T47D (cell line): ENCODE data around the gene OSBPL9.
A peak's percentile ranks its signal among the peaks of the same experiment; 100 is the strongest.

ENCODE experiments used
- DNase-seq, 2 experiments: peaks; one replicate each; pipeline versions ENCODE4 v3.0.0 to v3.0.0-alpha.2; 2011 to 2012; ENCODE audit warnings: low read depth in 1 of 2, low spot score in 1 of 2
- JUND ChIP-seq: IDR thresholded peaks from 2 replicates; pipeline ENCODE4 v1.6.1; 2012; ENCODE audit warnings: low read depth
- in situ Hi-C: cut with HindIII; loops from 2 replicates; pipeline ENCODE4 v1.10.0; 2016; ENCODE audit warnings: low sequenced_read_pairs, low pct_unique_long_range_greater_than_20kb

Gene OSBPL9

DNA sequence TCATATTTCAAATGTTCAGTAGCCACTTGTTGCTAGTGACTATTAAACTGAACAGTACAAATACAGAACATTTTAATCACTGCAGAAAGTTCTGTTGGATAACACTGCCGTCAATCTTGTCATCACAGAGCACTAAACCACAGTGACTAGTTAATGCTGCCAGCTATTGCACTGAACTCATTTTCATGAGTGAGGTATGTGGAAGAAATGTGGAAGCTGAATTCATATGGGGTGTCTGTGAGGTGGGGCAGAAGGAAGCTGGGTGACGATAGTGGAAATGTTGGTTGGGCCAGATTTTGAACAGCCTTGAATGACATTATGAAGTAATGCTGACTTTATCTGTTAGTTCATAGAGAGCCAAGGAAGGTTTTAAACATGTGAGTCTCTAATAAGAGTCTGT is 49.6 kb downstream of the OSBPL9 start:
- in situ Hi-C loops: no loop called here
- DNase-seq: no peak
- no peak for TF ChIP-seq JUND

DNA sequence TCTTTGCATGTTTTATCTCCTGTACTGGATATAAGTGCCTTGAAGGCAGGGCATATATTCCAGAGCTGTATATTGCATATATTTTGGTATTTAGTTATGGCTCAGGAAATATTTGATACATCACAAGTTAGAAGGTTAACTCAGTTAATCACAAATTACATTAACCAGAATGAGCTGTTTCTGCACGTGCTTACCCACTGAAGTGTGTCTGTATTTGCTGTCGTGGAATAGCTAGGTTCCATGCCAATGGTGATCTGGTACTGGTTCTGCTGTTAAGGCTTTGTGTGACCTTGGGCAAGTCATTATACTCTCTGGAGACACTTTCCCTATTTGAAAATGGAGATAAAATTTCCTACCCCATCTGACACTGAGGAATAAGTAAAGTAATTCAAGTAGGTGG is 50.7 kb downstream of the OSBPL9 start:
- no peak for TF ChIP-seq JUND
- DNase-seq: no peak
- in situ Hi-C loops: no loop called here

DNA sequence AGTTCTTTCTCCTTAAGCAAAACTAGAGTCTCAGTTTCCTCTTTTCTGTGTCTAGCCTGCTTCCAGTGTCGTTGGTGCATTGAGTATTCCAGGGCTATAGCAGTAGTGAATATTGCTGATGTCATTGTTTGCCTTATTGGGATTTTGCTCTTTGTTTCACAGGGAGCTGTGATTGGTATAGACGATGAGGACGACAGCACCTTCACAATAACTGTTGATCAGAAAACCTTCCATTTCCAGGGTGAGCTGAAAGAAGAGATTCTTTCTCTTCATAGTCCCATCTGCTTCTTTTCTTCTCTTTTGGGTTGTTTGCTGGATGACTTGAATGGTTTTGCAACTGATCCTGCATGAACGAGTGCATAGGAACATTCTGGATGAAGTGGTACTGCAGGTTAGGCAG is 52.4 kb downstream of the OSBPL9 start:
- no peak for TF ChIP-seq JUND
- DNase-seq: peak in 1 of 2 experiments; percentile 16
- in situ Hi-C loops: no loop called here

DNA sequence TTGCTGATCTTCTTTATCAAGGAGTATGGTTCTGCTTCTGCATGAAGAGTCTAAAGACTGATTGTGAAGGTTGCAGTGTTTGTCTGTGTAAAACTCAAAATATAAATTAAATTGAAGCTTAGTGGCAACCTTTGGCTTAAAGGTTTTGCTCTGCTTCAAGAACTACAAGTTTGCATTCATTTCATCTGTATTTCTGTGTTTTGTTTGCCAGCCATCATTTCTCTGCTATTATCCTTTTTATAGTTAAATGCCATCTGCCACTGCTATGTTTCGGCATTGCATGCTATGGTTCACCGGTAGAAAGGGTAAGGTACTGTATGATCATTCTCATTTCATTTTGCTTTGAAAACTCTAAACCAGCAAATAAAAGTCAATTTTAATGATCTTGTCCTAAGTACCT is 52.9 kb downstream of the OSBPL9 start:
- in situ Hi-C loops: no loop called here
- TF ChIP-seq JUND: no peak
- no peak for DNase-seq

DNA sequence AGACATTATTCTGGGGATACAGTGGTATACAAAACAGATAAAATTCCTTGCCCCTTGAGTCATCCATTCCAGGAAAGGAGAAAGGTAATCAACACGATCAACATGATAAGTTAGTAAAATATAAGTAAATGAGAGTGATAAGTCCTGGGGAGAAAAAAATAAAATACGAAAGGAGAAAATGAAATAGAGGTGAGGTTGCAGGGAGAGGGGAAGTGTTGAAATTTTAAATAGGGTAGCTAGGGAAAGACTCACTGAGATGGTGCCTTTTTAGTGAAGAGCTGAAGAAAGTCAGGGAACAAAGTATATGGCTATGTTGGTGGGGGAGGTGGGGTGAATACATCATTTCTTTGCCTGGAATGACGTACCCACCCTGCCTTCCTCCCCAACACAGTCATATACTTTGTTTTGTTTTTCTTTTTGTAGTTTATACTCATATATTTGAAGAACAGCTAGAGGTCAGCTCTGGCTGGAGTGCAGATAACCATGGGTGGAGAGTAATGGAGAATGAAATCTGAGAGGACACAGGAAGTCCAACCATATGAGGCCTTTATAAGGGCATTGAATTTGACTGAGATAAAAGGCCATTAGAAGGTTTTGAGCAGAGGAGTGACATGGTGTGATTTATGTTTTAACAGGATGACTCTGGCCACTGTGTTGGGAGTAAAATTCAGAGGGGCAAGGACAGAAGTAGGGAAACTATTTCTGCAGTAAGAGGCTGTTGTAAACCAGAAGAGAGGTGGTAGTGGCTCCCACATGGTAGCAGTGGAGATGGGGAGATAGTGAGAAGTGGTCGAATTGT is 54.8 kb downstream of the OSBPL9 start:
- no peak for TF ChIP-seq JUND
- in situ Hi-C loops: no loop called here
- DNase-seq: no peak

DNA sequence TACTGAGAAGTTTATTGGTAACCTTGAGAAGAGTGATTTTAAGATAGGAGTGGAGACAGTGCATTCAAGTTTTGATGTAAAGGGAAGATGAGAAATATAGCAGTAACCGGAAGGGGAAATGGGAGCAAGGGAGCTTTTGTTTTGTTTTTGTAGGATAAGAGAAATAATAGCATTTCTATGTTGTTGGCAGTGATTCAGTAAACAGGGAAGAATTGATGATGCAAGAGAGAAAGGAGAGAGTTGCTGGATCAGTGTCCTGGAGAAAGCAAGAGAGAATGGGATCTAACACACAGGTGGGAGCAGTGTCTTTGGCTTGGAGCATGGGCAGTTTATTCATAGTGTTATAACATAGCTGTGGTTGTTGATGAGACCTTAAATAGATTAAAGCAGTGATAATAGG is 56.4 kb downstream of the OSBPL9 start:
- no peak for DNase-seq
- TF ChIP-seq JUND: no peak
- in situ Hi-C loops: no loop called here

DNA sequence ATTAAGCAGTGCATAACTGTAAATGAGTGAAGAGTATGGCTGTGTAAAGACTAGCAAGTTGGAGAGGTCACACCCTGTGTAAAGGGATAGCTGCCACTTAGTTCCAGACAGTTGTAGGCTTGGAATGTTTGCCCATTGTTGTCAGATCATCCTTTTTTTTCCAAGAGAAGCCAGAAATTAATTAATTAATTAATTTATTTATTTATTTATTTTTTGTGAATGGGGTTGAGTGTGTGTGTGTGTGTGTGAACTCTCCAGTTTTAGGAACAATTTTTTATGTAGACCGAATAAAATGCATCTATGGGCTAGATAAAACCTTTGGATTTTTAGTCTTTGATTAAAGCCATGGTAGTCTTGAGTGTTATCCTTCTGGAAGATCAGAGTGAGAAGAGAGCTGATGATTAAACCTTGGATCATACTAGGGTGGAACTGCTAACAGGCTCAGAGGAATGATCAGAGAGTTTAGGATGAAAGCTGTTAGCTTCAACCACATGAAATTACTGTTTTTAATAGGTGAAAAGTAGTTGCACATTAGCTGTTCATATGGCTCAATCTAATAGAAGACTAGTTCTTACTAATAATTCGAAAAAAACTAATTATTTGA is 58.4 kb downstream of the OSBPL9 start:
- in situ Hi-C loops: no loop called here
- DNase-seq: no peak
- no peak for TF ChIP-seq JUND

DNA sequence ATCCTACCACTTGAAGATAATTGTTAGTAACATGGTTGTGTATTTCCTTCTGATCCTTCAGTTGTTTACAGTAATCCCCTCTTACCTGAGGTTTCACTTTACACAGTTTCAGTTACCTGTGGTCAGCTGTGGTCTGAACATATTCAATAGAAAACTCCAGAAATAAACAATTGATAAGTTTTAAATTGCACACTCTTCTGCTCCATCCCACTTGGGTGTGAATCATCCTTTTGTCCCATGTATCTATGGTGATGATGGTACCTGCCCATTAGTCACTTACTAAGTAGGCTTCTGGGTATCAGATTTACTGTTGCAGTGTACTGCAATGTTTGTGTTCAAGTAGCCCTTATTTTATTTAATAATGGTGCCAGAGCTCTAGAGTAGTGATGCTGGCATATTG is 62.5 kb downstream of the OSBPL9 start:
- no peak for DNase-seq
- in situ Hi-C loops: no loop called here
- TF ChIP-seq JUND: no peak

DNA sequence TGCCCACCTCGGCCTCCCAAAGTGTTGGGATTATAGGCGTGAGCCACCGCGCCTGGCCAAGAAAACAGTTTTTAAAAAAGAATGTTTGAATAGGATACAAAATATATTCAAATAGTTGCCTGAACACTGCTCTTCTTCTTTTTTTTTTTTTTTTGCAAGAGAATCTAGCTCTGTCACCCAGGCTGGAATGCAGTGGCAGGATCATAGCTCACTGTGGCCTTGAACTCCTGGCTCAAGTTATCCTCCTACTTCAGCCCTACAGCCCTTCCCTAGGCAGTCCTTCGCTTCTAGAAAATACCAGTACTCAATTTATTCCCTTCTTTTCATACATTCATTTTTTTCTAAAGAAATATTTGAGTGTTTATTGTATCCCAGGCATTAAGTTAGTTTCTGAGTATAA is 67.9 kb downstream of the OSBPL9 start:
- in situ Hi-C loops: no loop called here
- no peak for TF ChIP-seq JUND

DNA sequence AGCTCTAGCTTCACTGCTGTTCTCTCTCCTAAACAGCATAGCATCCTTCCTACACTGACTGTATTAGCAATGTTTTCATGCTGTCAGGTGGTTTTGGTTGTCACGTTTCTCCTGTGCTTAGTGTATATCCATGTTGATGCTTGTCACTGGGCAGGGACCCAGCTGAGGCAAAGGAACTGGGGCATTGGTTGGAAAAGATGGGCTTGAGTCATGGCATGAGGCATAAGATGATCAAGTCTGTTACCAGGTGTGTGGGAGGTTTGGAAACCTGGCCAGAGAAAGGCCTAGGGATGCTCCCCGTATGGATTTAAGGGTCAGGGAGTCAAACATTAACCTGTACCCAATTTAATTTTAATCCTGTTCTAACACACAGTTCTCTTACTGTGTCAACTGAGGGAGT is 69.6 kb downstream of the OSBPL9 start:
- DNase-seq: no peak
- TF ChIP-seq JUND: no peak
- in situ Hi-C loops: no loop called here

More for the DNA sequence above, 67.9 kb downstream of the OSBPL9 start:
- no peak for DNase-seq

DNA sequence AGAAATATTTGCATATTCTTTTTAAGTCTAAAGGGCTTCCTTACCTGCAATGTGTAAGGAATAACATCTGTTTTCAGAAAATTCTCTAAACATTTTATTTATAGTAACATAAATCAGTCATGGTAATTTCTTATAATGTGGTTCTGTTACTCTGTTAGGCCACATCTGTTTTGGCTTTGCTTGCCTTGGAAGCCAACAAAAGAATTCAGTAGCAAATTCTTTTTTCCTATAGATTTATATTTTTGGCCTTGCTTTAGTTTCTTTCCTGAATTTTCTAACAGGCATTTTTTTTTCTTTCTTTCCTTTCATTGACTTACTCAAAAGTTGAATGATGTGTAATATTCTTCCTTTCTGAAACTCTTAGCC is 72.2 kb downstream of the OSBPL9 start:
- DNase-seq: no peak
- in situ Hi-C loops: no loop called here
- no peak for TF ChIP-seq JUND

DNA sequence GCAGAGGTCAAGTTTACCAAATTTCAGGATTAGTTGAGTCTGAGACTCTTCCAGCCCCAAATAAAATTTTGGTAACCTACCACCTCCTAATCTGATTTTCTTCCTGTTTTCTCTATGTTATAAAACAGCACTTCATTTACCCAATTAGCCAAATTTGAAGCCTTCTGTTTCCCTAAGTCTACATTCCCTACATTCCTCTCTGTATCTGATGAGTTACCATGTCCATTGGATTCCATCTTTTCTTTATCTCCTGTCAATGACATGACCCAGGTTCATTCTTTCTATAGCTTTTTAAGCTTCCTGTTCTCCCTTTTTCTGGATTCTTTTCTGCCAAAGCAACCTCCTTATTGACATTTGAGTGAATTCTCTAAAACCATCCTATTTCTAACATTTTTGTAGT is 72.8 kb downstream of the OSBPL9 start:
- TF ChIP-seq JUND: no peak
- no peak for DNase-seq
- in situ Hi-C loops: no loop called here

DNA sequence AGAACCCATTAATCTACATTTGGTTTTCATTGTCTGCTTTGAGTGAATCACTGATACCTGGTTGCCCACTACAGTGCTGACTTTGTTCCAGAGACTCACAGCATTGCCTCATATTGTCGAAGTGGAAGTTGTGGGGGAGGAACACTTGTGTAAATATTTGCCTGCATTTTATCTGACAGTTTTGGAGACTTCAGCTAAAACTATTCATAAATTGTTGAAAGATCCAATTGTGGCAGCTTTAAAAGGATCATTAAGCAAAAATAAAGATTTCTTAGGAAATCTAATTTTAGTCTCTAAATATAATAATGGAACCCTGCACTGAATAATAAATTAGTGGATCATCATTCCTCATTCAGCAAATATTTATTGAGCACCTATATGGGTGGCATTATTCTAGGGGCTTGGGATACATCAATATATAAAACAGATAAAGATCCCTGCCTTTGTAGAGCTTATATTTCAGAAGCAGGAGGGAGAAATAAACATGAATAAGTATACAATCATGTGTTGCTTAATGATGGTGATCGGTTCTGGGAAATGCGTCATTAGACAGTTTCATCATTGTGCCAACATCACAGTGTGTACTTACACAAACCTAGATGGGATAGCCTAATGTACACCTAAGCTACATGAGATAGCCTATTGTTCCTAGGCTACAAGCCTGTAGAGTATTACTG is 73.5 kb downstream of the OSBPL9 start:
- TF ChIP-seq JUND: no peak
- DNase-seq: peak in 1 of 2 experiments; percentile 23
- in situ Hi-C loops: no loop called here
